Panc1 (cell line): ENCODE results near the gene TSPYL4. TPM values are rescaled to one million over a fixed set of nuclear protein-coding genes. Genes with fewer than 3 reads are reported as not detected.

Source experiments
- ATAC-seq: fragments of 200-7000 bp; cut with Tn5 transposase; 2 replicates; pipeline ENCODE4 v1.9.1; 2020; ENCODE audit warnings: mild to moderate bottlenecking, moderate library complexity
- BruUV-seq: library from RNA; stranded (reverse); fragments of 400-500 nt; replicated peaks from 2 replicates; lab custom pipeline; 2021; lab: Mats Ljungman, UMichigan
- CTCF ChIA-PET: fragments of 300-600 bp; sonication (Branson Sonifier 250); formaldehyde crosslinking; loops from one replicate; lab custom pipeline; 2022; ENCODE audit warnings: antibody characterized with exemption; lab: Charles Lee
- POLR2A ChIA-PET: fragments of 300-600 bp; sonication (Branson Sonifier 250); formaldehyde crosslinking; loops from one replicate; lab custom pipeline; 2022; ENCODE audit warnings: antibody characterized with exemption; lab: Charles Lee
- DNase-seq: peaks from one replicate; pipeline ENCODE4 v3.0.0-alpha.2; 2010; ENCODE audit warnings: low read depth, low spot score
- H3K27ac ChIP-seq: 2 replicates; pipeline ENCODE4 v1.5.1; 2011; ENCODE audit warnings: mild to moderate bottlenecking, low read length, inconsistent platforms
- H3K27me3 ChIP-seq: fragments of 200-500 bp; sonication (Bioruptor generic); 2 replicates; pipeline ENCODE4 v1.6.0; 2014; ENCODE audit warnings: low read length, inconsistent platforms; ENCODE audit not compliant: control insufficient read depth, insufficient read depth
- H3K36me3 ChIP-seq: fragments of 200-500 bp; sonication (Bioruptor generic); 2 replicates; pipeline ENCODE4 v1.5.1; 2014; ENCODE audit warnings: inconsistent platforms, mild to moderate bottlenecking, low read length, moderate library complexity; ENCODE audit not compliant: control insufficient read depth, insufficient read depth
- H3K4me1 ChIP-seq: 2 replicates; pipeline ENCODE4 v1.5.1; 2011; ENCODE audit warnings: inconsistent platforms, mild to moderate bottlenecking, low read length, moderate library complexity; ENCODE audit not compliant: control insufficient read depth, insufficient read depth
- H3K4me3 ChIP-seq, 2 experiments: 2 replicates each; pipeline ENCODE4 v1.5.1; 2011 to 2012; ENCODE audit warnings: low read depth in 2 of 2, low read length in 2 of 2, mild to moderate bottlenecking in 2 of 2, inconsistent platforms in 1 of 2, moderate library complexity in 1 of 2
- H3K9me3 ChIP-seq: fragments of 200-500 bp; sonication (Bioruptor generic); 2 replicates; pipeline ENCODE4 v1.5.1; 2014; ENCODE audit warnings: low read depth, mild to moderate bottlenecking, inconsistent platforms, low read length, moderate library complexity; ENCODE audit not compliant: control insufficient read depth, insufficient read depth
- CTCF ChIP-seq: fragments of 450-650 bp; IDR thresholded peaks from 2 replicates; pipeline ENCODE4 v1.5.1; 2017; ENCODE audit warnings: mild to moderate bottlenecking
- POLR2AphosphoS5 ChIP-seq: IDR thresholded peaks from 2 replicates; pipeline ENCODE4 v1.6.1; 2012; ENCODE audit warnings: mild to moderate bottlenecking, low read depth, low read length, moderate library complexity
- SIN3A ChIP-seq: IDR thresholded peaks from 2 replicates; pipeline ENCODE4 v1.6.1; 2012; ENCODE audit warnings: low read depth, mild to moderate bottlenecking, low read length, moderate library complexity, borderline replicate concordance; ENCODE audit not compliant: insufficient read depth
- TCF7L2 ChIP-seq: IDR thresholded peaks from 2 replicates; pipeline ENCODE4 v1.6.1; 2011; ENCODE audit warnings: mild to moderate bottlenecking, low read depth, low read length, inconsistent platforms
- in situ Hi-C: cut with HindIII; loops from 2 replicates; pipeline ENCODE4 v1.10.0; 2016; ENCODE audit warnings: low sequenced_read_pairs, low pct_unique_long_range_greater_than_20kb
- intact Hi-C: fragments of 100-400 bp; cut with micrococcal nuclease; formaldehyde crosslinking; loops from one replicate; pipeline ENCODE4 v1.10.0; 2022; ENCODE audit not compliant: unreplicated experiment
- total RNA-seq: library from RNA; stranded (reverse); gene quantifications from one replicate; pipeline ENCODE4 v1.2.1, GENCODE V29; 2021; ENCODE audit not compliant: unreplicated experiment
- TF ChIP-seq, protein P1 (sequence below), 2 experiments: IDR thresholded peaks; 2 replicates each; pipeline ENCODE4 v1.6.1; 2011 to 2012; ENCODE audit warnings: low read depth in 2 of 2, control low read depth in 1 of 2, low read length in 1 of 2, mild to moderate bottlenecking in 1 of 2, moderate library complexity in 1 of 2; ENCODE audit not compliant: insufficient read depth in 1 of 2

Gene TSPYL4
- total RNA-seq, 1 experiment from 2014 or later, result 7.6 TPM

GRCh38 chr6:116223355-116223754 is 30.5 kb downstream of the TSPYL4 start:
- TF ChIP-seq TCF7L2 (no peak), SIN3A (no peak), POLR2AphosphoS5 (no peak), CTCF (no peak)
- no peak for DNase-seq
- no peaks in the 10 kb centered on the region for H3K36me3 ChIP-seq
- intact Hi-C loops (no loop called here), in situ Hi-C loops (no loop called here)
- no peak overlapping the region for H3K27ac ChIP-seq
- POLR2A ChIA-PET, result no interaction called here
- CTCF ChIA-PET, result no interaction called here
- no peak overlapping the region for H3K4me3 ChIP-seq
- no peaks in the 10 kb centered on the region for H3K27me3 ChIP-seq
- no peak for ATAC-seq
- BruUV-seq, result no TSS peak
- H3K9me3 ChIP-seq, result no peaks in the 10 kb centered on the region
- H3K4me1 ChIP-seq, result no peaks in the 10 kb centered on the region

- ChIA-PET CTCF (no interaction called here), POLR2A (no interaction called here)
- intact Hi-C loops (no loop called here), in situ Hi-C loops (no loop called here)
- H3K27me3 ChIP-seq, result no peaks in the 10 kb centered on the region
- H3K4me3 ChIP-seq, result no peak overlapping the region
- no peaks in the 10 kb centered on the region for H3K36me3 ChIP-seq
- TF ChIP-seq, protein P1, sequence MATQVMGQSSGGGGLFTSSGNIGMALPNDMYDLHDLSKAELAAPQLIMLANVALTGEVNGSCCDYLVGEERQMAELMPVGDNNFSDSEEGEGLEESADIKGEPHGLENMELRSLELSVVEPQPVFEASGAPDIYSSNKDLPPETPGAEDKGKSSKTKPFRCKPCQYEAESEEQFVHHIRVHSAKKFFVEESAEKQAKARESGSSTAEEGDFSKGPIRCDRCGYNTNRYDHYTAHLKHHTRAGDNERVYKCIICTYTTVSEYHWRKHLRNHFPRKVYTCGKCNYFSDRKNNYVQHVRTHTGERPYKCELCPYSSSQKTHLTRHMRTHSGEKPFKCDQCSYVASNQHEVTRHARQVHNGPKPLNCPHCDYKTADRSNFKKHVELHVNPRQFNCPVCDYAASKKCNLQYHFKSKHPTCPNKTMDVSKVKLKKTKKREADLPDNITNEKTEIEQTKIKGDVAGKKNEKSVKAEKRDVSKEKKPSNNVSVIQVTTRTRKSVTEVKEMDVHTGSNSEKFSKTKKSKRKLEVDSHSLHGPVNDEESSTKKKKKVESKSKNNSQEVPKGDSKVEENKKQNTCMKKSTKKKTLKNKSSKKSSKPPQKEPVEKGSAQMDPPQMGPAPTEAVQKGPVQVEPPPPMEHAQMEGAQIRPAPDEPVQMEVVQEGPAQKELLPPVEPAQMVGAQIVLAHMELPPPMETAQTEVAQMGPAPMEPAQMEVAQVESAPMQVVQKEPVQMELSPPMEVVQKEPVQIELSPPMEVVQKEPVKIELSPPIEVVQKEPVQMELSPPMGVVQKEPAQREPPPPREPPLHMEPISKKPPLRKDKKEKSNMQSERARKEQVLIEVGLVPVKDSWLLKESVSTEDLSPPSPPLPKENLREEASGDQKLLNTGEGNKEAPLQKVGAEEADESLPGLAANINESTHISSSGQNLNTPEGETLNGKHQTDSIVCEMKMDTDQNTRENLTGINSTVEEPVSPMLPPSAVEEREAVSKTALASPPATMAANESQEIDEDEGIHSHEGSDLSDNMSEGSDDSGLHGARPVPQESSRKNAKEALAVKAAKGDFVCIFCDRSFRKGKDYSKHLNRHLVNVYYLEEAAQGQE (IDR thresholded peaks at IDR 0.05; ENCODE audit: insufficient read depth in 1 of 2, low read depth in 2 of 2, low read length in 1 of 2), result no peak
- TF ChIP-seq POLR2AphosphoS5, result no peak
- no peak for TF ChIP-seq SIN3A
- TF ChIP-seq CTCF, result no peak
- no peak for TF ChIP-seq TCF7L2
- BruUV-seq, result no TSS peak
- H3K4me1 ChIP-seq, result no peaks in the 10 kb centered on the region
- H3K27ac ChIP-seq, result no peak overlapping the region
- no peak for DNase-seq
- no peak for ATAC-seq
- no peaks in the 10 kb centered on the region for H3K9me3 ChIP-seq
Measured at GRCh38 chr6:116221911-116222310, 32.0 kb downstream of the TSPYL4 start.
